ENCODE results near the gene TCF12. TPM values are rescaled to one million over a fixed set of nuclear protein-coding genes. Genes with fewer than 3 reads are reported as not detected.
"Not testable (repeated sequence)": the region's sequence is repeated elsewhere in the genome, so short reads cannot be mapped to it uniquely, and the experiment has no call there.

The TCF12 gene
- polyA plus RNA-seq, 12 donors, result 103 to 161 (median 152) TPM; not detected in 1

DNA sequence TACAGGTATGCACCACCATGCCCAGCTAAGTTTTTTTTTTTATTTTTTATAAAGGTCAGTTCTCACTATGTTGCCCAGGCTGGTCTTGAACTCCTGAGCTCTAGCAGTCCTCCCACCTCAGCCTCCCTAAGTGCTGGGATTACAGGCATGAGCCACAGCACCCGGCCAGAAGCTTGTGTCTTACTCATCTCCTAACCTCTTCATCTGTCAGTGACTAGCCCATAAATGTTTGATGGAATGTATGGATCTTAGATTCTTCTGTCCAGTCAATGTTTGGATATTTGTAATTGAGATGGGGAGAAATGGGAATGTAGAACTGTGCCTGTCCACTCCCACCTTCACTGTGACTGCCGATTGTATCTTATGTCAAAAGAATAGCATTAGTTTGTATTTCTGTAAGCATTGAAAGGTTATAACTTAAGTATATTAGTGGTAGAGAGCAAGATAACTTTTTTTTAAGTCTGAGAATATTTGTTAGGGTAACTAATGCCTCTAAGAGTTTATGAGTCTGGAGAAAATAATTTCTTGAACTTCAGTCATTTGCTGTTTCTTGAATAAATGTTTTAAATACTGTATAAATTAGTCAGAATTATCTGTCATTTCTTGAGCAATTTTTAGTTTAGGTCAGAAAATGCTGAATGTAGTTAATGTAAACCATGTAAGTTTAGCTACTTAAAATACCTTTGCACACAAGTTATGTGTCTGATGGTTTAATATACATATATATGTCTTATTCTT lies 242.5 kb downstream of the TCF12 start:
- no peak for DNase-seq

- not testable (repeated sequence) for DNase-seq
Measured at GRCh38 chr15:57164251-57164650, 245.8 kb downstream of the TCF12 start.

GRCh38 chr15:57165992-57166391 lies 247.5 kb downstream of the TCF12 start:
- no peak for DNase-seq

DNA sequence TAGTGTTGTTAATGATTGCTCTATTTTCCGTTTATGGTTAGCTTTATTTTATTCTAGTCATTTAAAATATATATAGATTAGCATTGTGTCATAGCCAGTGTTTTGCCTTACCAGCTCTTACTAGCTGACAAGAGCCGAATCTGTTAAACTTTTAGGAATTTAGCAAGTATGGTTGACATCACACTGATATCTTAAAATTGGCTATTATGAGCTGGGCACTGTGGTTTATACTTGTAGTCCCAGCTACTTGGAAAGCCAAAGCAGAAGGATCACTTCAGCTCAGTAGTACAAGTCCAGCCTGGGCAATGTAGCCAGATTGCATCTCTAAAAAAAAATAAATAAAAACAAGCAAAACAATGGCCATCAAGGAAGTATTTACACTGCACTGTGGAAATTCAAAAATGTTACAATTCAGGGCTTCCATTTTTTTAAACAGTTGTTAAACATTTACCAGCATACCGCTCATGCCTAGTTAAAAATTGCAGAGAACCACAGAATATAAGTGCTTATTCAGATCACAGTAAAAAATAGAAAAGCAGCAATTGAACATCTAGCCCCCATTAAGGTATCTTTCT lies 249.5 kb downstream of the TCF12 start:
- DNase-seq, result no peak

DNA sequence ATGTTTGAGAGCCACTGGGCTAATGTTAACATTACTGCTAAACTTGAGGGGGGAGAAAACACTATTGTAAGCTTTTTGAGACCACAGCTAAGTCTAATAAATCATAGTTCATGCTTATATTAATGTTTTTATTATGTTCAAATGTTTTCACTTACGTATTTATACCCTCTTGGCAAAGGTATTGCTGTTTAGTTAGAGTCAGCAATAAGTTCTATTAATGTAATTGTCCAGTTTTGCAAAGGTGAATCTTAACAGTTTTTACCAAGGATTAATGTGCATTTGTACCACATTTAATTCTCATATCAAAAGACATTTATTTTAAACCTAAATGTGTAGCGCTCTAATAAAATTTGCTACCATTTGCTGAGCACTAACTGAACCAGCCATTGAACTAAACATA lies 251.2 kb downstream of the TCF12 start:
- no peak for DNase-seq

DNA sequence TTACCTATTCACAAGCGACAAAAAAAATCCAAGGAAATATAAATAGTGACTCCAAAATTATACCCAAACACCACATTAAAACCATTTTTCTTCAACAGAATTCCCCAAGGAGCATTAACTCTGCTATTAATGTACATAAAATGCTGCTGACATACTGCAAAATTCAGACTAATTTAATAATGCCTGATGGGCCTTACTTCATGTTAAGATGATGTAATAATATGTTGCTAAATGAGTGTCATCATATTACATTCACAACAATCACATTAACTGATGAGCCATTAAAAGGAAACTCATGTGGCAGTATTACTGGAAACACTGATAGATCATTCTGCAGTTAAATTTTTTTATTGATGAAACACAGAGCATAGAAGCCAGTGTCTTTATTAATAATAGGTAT lies 253.0 kb downstream of the TCF12 start:
- DNase-seq, result no peak

DNA sequence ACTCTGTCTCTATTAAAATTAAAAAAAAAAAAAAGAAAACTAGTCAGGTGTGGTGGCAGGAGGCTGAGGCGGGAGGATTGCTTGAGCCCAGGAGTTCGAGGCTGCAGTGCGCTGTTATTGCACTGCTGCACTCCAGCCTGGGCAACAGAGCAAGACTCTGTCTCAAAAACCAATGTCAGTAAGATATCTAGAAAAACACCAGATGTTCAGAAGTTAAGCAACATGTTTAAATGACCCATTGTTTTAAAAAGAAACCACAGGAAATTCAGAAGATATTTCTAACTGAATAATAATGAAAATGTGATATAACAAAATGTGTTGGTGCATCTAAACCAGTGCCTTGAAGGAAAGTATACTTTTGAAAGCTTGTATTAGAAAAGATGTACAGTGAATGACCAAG lies 254.5 kb downstream of the TCF12 start:
- no peak for DNase-seq

- DNase-seq, result no peak
Measured at GRCh38 chr15:57183041-57183440, 264.6 kb downstream of the TCF12 start.

DNA sequence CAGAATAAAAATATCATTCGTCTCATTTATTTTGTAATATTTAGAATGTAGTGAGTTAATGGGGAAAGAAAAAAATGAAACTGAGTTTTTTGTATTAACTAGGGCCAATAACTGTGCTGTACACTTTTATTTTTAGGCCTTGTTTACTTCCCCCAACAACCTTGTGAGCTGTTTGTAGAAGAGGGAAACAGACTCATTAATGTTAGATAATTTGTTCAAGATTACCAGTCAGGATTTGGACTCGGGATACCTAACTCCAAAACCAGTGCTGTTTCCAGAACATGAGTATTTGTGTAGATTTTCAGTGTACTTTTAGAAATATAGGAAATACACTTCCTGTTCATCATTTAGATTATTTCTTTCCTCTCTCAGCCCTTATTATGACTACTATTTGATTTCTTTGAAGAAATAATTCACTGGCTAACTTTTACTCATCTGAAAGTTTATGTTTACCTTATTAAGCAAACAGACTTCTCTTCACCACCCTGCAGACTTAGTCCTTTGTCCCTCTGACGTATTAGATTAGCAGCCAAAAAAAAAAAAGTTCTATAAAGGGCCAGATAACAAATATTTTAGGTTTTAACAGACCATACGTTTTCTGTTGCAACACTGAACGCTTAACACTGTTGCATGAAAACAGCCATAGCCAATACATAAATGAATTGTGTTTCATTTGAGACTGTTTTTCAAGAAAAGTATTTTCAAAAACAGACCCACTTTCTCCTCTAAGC lies 265.3 kb downstream of the TCF12 start:
- DNase-seq, result no peak

GRCh38 chr15:57184502-57184901 lies 266.1 kb downstream of the TCF12 start:
- DNase-seq, result no peak

GRCh38 chr15:57185507-57186074 lies 267.1 kb downstream of the TCF12 start:
- no peak for DNase-seq

DNA sequence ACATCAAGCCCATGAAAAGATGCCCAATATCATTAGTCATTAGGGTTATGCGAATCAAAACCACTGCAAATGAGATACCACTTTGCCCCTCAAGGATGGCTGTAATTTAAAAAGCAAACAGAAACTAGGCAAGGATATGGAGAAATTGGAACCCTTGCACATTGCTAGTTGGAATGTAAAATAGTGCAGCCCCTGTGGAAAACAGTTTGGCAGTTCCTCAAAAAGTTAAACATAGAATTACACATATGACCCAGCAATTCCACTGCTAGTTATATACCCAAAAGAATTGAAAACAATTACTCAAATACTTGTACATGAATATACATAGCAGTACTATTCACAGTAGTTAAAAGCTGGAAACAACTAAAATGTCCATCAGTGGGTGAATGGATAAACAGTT lies 271.0 kb downstream of the TCF12 start:
- DNase-seq, result peak; percentile 38

- DNase-seq, result no peak
Measured at GRCh38 chr15:57190208-57190607, 271.8 kb downstream of the TCF12 start.

DNA sequence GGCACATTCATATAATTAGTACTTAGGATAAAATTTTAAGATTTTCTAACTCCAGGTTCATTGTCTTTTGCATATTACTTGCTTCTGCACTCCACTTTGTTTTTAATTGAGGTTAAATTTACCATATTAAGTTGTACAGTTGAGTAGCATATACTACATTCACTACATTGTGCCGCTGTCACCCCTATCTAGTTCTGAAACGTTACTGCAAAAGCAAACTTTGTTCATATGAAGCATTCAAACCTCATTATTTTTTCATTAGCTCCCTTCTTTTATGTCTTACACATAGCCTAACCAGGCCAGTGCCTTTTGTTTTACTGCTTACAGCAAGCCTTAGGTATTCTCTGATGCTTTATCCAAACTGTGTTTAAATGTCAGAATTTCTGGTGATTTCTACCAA lies 274.7 kb downstream of the TCF12 start:
- DNase-seq, result no peak

GRCh38 chr15:57195326-57195725 lies 276.9 kb downstream of the TCF12 start:
- DNase-seq, result no peak

- no peak for DNase-seq
Measured at GRCh38 chr15:57196865-57197264, 278.4 kb downstream of the TCF12 start.

- no peak for DNase-seq
Measured at GRCh38 chr15:57198131-57198530, 279.7 kb downstream of the TCF12 start.

- no peak for DNase-seq
Measured at GRCh38 chr15:57198654-57199291, 280.3 kb downstream of the TCF12 start.

DNA sequence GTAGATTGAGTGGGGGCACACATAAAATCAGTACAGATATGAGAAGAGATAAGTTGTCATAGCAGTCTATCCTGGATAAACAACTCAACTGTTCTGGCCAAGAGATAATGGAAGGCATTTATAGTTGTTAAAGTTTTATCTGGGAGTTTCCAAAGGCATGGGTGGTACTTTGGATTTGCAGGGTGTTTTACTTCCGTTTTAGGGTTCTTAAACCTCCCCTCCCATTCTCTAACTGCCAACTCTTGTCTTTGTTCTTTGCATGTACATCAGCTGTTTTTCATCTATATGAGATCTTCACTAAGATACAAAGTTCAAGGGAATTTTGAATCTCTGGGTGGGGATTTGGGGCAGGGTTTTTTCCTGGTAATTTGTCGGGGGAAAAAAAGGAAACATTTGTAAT lies 283.1 kb downstream of the TCF12 start:
- no peak for DNase-seq

GRCh38 chr15:57203906-57204305 lies 285.5 kb downstream of the TCF12 start:
- DNase-seq, result no peak

DNA sequence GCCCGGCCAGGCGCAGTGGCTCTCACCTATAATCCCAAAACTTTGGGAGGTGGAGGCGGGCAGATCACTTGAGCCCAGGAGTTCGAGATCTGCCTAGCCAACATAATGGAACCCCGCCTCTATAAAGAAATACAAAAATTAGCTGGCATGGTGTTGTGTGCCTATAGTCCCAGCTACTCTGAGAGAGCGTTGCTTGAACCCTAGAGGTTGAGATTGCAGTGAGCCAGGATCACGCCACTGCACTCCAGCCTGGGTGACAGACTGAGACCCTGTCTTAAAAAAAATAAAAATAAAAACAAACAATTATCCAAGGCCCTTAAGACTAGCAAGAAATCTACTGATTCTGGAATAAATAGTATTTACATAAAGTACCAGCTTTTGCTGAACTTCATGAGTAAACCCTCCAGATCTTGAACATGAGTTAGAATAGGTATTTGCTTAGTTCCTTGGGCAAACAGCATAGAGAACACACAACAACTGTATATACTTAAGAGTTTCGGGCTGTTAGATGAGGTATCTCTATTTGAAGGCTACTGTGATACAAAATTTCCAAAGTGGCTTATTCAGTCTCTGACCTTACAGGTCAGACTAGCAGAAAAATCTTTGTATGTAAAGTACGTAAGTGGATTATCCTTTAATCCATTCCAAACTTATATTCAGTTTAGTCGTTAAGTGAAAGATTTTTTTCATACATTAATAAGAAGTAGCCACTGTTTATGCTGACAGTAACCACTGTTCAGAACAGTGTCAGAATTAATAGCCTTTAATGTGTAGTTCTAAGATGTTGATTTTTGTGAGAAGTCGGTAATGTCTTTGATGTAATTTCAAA lies 286.8 kb downstream of the TCF12 start:
- no peak for DNase-seq
